Activated T-helper 9 cell treated with anti-CD3 and anti-CD28 coated beads, Interleukin-2, amount 50 U/mL, for 16 hours (primary cell): ENCODE data around the gene KLB.
"Not testable (repeated sequence)": the region's sequence is repeated elsewhere in the genome, so short reads cannot be mapped to it uniquely, and the experiment has no call there.

ENCODE experiments used
- DNase-seq: peaks from one replicate; pipeline ENCODE4 v3.0.0-alpha.2; 2020; ENCODE audit warnings: low read depth

Gene KLB

DNA sequence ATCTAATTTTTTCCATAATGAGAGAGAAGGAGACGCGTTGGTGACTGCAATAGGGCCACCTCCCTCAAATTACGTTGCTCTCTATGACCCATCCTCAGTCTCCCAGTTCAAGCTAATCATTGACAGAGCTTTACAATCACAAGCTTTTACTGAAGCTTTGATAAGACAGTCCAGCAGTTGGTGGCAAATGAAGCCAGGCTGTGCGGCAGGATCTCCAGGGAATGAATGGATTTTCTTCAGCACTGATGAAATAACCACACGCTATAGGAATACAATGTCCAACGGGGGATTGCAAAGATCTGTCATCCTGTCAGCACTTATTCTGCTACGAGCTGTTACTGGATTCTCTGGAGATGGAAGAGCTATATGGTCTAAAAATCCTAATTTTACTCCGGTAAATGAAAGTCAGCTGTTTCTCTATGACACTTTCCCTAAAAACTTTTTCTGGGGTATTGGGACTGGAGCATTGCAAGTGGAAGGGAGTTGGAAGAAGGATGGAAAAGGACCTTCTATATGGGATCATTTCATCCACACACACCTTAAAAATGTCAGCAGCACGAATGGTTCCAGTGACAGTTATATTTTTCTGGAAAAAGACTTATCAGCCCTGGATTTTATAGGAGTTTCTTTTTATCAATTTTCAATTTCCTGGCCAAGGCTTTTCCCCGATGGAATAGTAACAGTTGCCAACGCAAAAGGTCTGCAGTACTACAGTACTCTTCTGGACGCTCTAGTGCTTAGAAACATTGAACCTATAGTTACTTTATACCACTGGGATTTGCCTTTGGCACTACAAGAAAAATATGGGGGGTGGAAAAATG lies at the start of gene KLB:
Gene KLB (plus strand): TSS at position 168 of the 821 bp plus-strand sequence. CDS start 20 bp downstream, at position 188.
- no peak for DNase-seq

DNA sequence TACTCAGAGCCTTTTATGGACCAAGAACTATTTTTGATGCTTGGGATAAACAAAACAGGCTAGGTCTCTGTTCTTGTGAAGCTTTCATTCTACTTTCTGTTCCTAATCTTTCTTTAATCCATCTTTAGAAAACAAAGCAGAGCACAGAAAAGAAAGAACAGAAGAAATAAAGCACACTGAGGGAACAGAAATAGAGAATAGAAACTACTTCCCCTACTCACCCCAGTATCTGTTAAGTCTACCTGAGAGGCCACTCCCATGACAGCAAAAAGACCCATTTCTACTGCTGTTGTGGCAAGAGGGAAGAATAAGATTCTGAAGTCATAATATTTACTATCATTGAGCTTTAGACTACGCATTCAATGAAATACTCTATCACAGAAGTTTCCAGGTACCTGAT lies 49.7 kb upstream of the KLB start:
- no peak for DNase-seq

DNA sequence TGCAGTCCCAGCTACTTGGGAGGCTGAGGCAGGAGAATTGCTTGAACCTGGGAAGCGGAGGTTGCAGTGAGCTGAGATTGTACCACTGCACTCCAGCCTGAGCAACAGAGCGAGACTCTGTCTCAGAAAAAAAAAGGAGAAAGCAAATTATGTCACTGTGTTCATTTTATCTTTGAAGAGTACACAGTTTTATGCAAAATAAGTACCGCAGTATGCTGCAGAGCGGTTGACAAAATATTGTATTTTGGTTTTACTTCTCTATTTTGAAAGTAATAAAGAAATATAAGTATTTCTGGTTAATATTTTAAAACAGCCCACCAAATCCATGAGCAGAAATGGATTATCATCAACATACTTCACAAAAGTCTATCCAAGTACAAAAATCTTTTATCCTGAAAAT lies 46.1 kb upstream of the KLB start:
- not testable (repeated sequence) for DNase-seq

DNA sequence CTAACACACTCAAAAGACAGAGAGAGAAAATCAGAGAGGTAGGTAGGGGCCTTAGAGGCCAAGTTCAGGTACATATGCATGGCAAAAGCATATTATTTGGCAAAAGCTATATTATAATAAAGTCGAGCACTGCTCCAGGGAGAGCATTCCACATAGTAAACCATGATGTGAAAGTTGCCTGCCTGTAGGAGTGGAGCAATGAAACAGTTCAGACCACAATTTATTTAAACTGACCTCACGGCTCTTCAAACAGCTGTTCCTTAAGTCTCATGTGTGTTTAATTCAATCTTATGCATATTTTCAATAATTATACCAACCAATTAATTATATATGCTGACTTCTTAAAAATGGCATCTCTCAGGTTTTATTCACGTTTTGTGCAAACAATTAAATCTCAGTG lies 43.9 kb upstream of the KLB start:
- DNase-seq: no peak

DNA sequence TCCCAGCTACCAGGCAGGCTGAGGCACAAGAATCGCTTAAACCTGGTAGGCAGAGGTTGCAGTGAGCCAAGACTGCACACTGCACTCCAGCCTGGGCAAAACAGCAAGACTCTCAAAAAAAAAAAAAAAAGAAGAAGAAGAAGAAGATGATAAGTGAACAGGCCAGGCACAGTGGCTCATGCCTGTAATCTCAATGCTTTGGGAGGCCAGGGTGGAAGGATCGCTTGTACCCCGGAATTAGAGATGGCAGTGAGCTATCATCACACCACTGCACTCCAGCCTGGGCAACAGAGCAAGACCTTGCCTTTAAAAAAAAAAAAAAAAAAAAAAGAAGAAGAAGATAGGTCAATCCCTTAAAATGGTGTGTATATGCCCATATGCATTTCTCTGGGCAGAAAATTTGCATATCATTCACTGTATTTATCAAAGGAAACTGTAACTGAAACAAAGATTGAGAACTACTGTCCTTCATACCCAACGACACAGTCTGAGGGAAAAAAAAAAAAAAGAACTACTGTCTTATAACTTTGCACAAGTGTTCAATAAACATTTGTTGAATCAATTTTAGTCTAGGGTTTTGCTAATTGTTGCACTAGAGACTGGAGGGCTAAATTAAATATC lies 42.8 kb upstream of the KLB start:
- DNase-seq: no peak

DNA sequence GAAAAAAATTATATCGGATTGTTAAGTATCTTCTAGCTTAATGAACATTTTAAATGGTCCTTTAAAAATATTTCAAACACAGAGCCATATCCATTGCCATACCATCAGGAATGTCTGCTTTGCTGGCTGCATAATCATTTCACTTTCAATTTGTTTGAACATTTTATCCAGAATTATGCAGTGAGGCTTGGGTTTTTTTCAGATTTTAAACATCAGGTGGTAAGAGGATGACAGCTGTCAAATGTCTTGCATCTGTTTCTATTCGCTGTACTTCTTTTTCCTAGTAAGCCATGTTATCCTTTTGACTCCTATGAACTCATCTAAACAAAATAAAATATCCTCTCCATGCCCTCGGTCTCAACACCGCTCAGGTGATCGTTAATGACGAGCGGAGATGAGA lies 41.4 kb upstream of the KLB start:
- no peak for DNase-seq

DNA sequence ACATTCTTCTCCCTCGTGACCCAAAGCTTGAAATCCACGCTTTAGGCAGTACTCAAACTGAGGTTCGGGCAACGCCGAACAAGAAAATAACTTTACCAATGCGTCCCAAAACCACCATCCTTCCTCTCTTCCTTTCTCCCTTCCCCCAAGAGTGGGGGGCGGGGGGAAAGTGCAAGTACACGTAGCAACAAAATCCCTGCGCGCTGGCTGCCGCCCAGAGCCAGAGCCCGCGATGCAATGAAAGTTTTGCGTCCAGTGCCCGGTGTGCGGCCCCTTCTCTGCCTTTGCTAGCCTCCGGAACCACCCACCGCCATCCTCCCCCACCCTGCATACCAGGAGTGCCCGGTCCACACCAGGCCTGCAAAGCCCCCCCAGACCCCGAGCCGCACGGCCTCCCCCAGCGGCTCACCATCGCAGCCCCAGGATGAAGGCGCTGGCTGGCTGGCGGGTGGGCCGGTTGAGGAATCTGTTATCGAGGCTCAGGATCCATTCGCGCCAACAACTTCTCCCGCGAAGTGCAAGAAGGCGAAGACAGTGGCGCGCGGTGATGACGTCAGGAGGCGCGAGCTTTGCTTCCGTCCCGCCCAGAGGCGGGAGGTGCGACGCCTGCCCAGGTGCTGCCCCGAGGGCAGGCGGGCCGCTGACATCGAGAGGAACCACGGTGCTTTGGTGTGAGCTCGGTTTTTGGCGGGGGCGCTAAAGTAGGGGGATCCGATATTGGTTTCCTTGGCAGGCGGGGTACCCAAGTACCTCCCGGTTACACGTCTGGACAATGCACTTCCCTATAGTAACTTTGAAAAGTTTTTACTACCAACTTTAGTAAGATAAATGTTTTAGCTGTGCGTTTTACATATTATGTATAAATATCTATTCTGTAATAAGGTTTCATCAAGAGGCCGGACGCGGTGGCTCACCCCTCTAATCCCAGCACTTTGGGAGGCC lies 40.6 kb upstream of the KLB start, which contains the start of gene RFC1:
Gene RFC1 (minus strand): TSS at position 533 of the 942 bp plus-strand sequence. CDS start 121 bp downstream, at position 412.
- peak; percentile 88 for DNase-seq

DNA sequence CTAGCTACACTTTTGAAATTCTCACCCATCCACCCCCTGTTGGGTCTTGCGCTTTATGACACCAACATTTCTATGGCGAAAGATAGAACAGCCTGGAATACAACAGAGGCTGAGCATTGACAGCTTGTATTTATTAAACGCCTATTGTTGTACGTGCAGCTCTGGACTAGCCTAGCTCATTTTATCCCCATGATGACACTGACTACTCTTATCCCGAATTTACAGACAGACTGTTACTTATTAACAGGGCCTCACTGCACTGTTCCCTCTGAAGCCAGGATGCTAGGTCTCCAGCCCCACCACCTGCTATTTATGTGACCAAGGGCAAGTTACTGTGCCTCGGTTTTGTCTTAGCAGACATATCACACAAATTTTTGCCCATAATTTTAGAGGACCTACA lies 39.6 kb upstream of the KLB start:
- DNase-seq: no peak

DNA sequence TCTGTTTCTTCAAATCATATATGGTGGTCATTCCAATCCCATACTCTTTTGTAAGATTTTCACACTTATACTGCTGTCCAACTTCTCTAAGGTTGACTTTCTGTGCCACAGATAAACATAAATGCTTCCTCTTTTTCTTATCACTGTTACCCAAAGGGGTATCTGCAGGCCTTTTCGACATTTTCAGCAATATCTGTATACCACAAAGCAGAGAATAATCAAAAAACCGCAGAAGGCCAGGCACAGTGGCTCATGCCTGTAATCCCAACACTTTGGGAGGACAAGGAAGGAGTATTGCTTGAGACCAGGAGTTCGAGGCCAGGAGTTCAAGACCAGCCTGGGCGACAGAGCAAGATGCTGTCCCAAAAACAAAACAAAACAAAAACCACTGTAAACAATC lies 37.4 kb upstream of the KLB start:
- DNase-seq: no peak

DNA sequence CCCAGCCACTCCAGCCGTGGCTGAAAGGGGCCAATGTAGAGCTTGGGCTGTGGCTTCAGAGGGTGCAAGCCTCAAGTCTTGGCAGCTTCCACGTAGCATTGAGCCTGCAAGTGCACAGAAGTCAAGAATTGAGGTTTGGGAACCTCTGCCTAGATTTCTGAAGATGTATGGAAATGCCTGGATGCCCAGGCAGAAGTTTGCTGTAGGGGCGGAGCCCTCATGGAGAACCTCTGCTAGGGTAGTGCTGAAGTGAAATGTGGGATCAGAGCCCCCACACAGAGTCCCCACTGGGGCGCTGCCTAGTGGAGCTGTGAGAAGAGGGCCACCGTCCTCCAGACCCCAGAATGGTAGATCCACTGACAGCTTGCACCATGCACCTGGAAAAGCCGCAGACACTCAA lies 35.5 kb upstream of the KLB start:
- not testable (repeated sequence) for DNase-seq

DNA sequence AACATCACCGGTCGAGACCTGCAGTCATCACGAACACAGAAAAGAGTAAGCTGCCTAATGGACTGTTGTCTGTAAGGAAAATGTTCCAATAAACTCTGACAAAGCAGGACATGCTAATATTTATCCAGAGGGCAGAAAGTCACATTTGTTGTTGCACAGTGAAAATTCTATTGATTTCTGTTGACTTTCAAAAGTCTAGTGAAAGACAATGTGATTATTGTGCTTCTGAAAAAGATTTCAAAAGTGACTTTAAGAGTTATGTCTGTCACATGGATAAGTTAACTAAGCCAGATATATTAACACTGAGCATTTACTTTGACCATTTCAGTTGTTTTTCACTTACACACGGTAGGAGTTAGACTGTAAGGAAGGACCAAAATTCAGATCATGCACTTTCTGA lies 31.3 kb upstream of the KLB start:
- no peak for DNase-seq

DNA sequence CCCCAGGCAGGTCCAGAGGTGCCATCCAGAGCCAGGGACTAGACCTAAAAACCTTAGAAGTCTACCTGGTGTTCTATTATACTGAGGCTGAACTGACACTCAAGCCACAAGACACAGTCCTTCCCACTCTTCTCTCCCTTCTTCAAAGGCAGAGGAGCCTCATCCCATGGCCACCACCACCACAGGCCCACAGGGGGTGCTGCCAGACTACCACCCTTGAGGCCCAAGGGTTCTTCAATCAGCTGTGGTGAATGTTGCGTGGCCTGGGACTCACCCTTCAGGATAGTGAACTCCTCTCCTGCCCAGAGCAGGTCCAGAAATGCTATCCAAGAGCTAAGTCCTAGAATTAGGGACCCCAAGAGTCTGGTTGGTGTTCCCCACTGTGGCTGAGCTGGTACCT lies 23.0 kb upstream of the KLB start:
- no peak for DNase-seq

DNA sequence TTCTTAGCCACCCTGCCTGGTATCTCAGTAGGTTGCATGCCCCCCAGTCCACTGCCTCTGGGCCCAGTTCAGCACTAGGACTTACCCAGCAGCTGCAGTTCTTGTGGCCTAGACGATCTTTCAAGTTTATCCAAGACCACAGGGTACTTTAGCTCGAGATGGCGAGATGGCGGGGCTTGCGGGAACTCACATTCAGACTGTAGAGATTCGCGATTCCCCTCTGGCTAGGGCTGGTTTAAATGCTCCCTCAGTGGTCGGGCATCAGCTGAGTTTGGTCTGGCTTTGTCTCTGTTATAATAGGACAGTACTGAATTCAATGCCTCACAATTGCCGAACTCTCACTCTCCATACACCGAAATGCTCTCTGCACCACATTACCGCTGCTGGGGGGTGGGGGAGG lies 22.2 kb upstream of the KLB start:
- no peak for DNase-seq

DNA sequence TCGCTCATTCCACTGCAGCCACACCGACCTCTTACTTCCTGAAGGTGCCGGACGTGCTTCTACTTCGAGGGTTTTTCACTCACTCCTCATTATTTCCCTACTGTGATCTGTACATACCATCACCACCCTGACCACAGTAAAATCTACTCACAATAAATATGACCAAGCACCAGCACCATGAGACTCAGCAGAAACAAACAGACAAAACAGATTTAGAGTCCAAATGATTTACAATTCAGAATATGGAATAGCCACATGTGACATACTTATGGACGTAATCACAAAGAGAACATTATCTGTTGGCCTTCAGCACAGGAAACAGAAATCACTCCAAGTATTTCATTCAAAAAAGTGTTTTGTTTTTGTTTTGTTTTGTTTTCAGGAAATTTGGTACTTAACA lies 16.1 kb upstream of the KLB start:
- DNase-seq: no peak

DNA sequence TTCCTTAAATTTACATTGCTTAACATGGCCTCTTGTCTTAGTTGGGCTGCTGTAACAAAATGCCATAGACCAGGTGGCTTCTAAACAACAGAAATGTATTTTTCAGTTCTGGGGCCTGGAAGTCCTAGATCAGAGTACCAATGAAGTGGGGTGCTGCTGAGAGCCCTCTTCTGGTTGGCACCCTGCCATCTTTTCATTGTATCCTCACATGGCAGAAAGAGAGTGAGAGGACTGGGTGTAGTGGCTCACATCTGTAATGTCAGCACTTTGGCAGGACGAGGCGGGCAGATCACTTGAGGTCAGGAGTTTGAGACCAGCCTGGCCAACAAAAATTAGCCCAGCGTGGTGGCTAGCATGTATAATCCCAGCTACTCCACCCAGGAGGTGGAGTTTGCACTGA lies 12.0 kb upstream of the KLB start:
- no peak for DNase-seq

DNA sequence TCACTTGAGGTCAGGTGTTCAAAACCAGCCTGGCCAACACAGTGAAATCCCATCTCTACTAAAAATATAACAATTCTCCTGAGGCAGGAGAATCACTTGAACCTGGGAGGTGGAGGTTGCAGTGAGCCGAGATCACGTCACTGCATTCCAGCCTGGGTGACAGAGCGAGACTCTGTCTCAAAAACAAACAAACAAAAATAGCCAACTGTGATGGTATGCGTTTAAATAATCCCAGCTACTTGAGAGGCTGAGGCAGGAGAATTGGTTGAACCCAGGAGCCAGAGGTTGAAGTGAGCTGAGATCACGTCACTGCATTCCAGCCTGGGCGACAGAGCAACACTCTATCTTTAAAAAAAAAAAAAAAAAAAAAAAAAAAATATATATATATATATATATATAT lies 5.1 kb upstream of the KLB start:
- not testable (repeated sequence) for DNase-seq

DNA sequence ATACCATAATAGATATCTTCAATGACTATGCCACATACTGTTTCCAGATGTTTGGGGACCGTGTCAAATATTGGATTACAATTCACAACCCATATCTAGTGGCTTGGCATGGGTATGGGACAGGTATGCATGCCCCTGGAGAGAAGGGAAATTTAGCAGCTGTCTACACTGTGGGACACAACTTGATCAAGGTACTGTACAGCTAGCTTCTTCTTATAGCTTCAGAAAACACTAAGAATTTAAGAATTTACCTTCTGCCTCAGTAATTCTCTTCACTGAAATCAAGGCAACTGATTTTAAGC lies 805 bp downstream of the KLB start:
- no peak for DNase-seq

DNA sequence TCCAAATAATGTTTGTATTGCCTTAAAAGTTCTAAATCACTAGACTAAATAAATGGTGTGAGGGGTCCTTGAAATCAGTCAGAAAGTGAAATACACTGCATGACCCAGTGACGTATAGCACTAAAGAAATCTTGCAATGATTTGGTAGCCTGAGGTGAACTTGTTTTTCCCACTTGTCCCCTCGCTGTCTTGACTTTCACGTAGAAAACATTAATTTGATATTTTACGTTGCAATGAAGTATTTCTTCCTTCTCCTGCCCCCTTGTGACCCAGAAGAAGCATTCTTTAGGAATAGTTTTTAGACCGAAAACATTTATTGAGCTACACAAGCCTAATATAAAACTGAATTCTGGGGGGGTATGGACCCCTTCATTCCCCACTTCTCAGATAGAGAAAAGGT lies 3.7 kb downstream of the KLB start:
- no peak for DNase-seq

DNA sequence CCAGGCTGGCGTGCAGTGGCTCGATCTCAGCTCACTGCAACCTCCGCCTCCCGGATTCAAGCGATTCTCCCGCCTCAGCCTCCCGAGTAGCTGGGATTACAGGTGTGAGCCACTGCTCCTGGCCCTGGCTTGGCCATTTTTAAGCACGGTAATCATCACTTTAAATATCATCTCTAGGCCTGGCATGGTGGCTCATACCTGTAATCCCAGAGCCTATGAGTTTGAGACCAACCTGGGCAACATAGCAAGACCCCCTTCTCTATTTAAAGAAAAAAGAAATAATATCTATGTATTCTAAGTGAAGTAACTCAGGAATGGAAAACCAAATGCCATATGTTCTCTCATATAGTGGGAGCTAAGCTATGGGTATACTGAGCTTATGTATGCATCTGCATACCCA lies 4.8 kb downstream of the KLB start:
- DNase-seq: not testable (repeated sequence)

DNA sequence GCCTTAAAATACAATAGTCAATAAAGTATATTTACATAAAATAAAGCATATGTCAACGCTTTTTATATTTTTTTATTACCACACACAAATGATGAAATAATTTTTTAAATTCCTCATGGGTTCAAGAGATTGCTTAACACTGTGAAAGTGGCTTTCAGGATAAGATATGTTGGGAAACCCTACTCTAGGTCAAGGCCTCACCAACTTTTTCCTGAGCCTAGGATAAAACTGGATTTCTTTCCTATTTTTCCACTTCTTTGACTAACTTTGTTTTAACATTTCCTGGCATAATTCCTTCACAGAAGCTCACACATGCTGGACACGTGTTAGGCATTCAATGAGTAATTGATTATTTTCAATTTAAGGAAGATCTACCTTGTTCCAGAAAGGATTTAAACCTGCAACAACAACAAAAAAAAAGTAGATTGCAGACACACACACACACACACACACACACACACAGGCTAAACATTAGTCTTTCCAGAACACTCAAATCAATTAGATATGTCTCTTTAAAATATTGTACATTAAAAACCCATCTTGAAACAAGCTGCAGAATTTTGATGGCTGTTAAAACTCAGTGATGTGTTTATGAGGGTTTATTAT lies 9.1 kb downstream of the KLB start:
- DNase-seq: no peak

DNA sequence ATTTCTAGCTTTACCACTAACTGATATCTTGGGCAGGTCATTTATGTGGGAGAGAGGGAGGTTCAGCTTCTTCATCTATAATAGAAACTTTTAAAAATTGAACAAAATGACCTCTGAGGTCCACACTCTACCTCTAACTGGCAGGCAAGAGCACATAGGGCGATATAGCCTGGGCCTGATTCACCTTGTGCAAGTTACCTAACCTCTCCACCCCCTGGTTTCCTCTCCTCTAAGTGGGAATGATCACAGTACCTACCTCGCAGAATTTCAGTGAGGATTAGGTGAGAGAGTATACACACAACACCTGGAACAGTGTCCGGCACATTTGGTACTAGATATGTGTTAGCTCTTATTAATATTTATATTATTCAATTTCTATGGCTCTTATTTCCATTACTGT lies 15.5 kb downstream of the KLB start:
- no peak for DNase-seq

DNA sequence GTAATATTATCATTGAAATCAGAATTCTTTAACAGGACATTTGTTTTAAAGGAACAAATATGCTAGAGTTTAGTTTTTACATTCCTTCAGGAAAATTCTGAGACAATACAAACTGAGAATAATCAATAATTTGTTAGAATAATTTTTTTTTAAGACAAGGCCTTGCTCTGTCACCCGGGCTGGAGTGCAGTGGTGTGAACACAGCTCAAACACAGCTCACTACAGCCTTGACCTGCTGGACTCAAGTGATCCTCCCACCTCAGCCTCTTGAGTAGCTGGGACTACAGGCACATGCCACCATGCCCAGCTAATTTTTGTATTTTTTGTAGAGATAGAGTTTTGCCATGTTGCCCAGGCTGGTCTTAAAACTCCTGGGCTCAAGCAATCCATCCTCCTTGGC lies 18.6 kb downstream of the KLB start:
- not testable (repeated sequence) for DNase-seq
